Hindlimb muscle (tissue), 1 donor: Measurements from ENCODE around the gene PHF2. TPM values are rescaled to one million over a fixed set of nuclear protein-coding genes. Genes with fewer than 3 reads are reported as not detected.

ENCODE experiments used
- DNase-seq: peaks from one replicate; pipeline ENCODE4 v3.0.0-alpha.2; 2013
- polyA plus RNA-seq: library from polyadenylated mRNA; unstranded; fragments of 120-200 nt; gene quantifications from one replicate; pipeline ENCODE4 v1.2.1, GENCODE V29; 2013; ENCODE audit not compliant: insufficient read length

Gene PHF2
- polyA plus RNA-seq, 1 donor: 40.8 TPM

- DNase-seq: no peak
Observed at GRCh38 chr9:93603011-93603410, 26.6 kb downstream of the PHF2 start.

DNA sequence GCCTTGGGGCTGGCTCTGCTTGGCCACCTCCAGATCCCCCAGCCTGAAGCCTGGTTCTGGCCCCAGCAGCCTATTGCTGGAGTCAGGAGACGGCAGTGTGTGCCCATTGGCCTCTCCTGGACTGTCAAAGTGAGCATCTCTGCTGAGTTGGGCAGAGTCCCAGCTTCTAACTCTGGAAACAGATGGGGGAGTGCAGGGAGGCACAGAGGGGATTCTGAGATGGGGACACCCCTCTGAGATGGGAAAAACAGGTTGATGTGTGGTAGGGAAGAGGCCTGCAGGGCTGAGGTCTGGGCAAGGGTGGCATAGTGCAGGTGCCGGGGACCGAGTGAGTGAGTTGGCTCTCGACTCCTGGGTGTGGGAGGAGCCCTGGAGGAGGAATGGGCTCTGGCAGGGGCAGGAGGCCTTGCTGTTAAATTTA is 27.5 kb downstream of the PHF2 start:
- no peak for DNase-seq

- DNase-seq: no peak
Observed at GRCh38 chr9:93606187-93606586, 29.8 kb downstream of the PHF2 start.

DNA sequence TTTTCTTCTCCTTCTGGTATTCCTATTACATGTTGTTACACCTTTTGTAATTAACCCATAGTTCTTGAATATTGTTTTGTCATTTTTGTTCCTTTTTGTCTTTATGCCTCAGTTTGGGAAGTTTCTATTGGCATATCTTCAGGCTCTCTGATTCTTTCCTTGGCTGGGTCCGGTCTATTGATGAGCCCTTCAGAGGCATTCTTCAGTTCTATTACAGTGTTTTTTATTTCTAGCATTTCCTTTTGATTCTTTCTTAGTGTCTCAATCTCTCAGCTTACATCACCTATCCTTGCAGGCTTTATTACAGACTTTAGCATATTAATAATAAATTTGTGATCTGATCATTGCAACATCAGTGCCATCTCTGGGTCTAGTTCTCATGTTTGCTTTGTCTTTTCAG is 33.8 kb downstream of the PHF2 start:
- no peak for DNase-seq

DNA sequence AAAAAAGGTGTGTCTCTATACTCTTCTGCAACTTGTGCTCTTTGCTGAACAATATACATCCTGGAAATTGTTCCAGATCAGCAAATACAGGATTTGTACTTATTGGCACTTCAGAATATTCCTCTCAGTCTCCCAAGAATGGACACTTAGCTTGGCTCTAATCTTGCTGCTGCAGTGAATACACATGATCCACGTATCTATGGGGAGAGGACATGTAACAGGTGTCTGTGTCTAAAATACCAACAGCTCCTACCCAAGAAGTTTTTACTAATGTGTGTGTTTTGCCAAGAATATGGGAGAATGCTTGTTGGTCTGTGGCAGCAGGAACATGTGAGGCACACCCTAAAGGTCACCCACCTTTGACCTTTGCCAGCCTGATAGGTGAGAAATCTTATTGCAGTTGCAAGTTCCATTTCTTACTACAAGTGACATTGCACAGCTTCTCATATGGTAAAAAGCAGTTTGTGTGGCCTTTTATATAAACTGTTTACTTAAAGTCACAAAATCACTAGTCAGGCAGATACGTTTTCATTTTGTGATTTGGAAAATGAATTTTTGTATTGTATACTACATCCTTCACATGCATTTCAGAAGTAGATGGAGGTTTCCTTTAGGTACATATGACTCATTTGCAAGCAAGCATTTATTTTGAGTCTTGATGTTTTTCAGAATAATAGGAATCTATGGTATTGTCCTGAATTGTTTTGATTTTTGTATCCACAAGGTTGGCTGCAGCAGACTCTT is 35.8 kb downstream of the PHF2 start:
- DNase-seq: no peak

DNA sequence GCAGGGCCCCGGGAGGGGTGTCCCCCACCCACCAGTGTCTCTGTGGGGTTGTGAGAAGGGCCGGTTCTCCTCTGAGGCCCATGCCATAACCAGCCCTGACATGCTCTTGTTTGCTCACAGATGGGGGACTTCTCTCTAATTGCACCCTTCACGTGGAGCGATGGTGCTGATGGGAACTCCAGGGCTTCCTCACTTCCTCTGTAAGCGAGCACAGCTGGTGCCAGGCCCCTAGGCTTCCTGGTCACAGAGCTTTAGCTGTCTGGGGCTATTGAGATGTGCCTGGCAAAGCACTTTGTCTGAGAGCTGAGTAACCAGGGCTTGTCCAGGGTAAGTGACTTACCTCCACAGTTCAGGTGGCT is 36.4 kb downstream of the PHF2 start:
- no peak for DNase-seq

- DNase-seq: no peak
Observed at GRCh38 chr9:93613174-93613573, 36.8 kb downstream of the PHF2 start.

- no peak for DNase-seq
Observed at GRCh38 chr9:93613791-93614190, 37.4 kb downstream of the PHF2 start.

- no peak for DNase-seq
Observed at GRCh38 chr9:93614830-93615468, 38.6 kb downstream of the PHF2 start.

- DNase-seq: no peak
Observed at GRCh38 chr9:93616044-93616443, 39.7 kb downstream of the PHF2 start.

DNA sequence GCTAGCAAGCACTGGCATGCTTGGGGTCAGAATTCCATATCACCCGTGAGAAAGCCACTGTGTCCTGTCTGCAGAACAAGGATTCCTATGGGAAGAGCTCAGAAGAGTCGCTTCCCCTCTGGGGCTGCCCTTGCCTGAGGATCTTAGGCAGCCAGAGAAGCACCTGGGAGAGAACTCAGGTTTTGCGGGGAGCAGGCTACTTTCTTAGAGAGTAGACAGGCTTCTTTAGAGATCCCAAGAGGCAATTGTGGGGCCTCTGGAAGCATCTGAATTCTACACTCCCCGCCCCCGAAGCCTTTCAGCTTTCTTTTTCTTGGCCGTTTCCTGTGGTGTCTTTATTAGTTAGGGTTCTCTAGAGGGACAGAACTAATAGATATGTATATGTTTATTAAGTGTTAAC is 40.9 kb downstream of the PHF2 start:
- DNase-seq: no peak

DNA sequence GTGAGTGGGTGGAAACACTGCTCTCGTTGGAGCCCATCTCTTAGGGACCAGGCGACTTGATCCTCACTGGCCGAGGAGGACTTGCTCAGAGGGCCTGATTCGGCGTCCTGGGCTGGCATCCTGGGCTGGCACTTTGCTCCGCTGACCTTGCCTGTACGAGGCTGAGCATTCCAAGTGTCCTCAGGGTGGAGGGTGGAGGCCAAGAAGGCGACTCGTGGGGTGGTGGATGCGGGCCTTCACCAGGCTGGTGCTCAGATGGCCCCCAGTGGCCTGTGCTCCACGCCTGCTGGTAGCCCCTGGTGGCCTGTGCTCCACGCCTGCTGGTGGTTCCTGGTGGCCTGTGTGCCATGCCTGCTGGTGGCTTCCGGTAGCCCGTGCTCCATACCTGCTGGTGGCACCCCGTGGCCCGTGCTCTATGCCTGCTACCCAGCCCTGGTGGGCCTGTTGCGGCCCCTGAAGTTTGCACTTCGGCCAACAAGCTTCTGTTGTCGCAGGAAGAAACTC is 42.9 kb downstream of the PHF2 start:
- DNase-seq: no peak

GRCh38 chr9:93620041-93620506 is 43.7 kb downstream of the PHF2 start:
- no peak for DNase-seq

DNA sequence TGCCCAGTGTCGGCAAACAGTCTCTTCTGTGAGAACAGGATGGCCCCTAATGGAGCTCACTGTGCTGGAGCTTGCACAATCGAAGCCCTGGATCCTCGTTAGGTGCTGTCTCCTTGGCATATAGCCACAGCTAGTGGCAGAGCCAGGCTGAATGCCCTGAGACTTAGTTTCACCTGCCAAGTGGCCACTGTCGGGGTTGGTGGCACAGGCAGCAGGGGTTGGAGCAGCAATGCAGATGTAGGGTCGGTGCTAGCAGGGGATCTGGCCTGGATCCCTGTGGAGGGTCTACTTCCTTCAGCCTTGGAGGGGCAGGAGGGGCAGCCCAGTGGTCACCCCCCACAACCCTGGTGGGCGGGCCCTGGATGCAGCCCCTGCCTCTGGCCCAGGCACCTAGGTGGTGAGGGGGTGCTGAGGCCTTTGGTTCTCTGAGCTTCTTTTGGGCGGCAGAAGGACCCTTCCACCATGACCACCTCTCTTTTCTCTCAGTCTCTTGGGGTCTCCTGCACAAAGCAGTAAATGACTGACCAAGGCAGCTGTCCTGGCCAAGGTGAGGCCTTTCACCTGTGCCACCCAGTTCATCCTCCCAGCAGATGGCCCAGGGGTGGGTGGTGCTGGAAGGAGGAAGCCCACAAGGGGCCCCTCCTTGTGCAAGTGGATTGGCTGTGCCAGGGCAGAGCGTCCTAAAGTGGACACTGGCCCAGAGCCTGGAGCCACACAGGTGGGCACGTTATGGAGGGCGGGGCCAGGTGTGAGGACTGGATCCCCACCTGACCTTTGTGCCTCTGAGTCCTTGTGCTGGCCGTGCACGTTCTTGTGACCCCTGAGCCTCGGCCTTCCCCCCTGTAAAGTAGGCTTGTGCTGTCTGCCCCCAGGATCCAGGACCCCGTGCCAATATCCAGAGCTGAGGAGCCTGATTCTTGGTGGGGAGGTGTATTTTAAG is 44.8 kb downstream of the PHF2 start:
- DNase-seq: no peak

DNA sequence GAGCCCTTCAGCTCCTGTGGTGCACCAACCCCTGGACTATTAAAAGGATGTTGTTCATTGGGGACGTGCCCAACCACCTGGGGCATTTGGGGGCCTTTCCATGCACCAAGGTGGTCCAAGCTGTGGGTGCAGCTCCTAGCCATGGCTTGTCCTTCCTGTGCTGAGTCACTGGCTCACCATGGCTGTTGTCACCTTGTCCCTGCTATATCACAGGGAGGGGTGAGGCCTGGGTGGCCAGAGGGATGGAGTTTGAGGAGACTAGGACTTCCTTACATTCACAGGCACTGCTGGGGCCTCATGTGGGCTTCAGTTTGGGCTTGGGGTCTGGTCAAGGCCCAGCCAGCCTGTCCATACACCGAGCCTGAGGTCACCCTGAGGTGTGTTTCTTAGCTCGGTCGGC is 45.5 kb downstream of the PHF2 start:
- DNase-seq: no peak

DNA sequence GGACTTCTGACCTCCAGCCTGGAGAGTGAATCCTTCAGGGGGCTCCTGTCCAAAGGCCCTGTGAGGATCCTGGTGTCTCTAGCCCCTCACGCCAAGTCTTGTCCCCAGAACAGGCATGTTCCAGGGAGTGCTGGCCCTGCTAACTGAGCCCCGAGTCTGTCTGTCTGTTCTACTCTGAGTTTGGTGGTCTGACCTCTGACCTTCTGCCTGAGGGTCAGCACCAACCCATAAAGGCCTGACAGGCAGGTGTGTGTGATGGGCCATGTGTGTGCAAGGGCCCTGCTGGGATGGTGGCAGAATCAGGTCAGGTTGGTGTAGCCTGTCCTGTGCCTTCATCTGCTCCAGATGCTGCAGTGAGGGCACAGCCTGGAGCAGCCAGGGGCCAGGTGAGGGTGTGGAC is 46.3 kb downstream of the PHF2 start:
- no peak for DNase-seq

DNA sequence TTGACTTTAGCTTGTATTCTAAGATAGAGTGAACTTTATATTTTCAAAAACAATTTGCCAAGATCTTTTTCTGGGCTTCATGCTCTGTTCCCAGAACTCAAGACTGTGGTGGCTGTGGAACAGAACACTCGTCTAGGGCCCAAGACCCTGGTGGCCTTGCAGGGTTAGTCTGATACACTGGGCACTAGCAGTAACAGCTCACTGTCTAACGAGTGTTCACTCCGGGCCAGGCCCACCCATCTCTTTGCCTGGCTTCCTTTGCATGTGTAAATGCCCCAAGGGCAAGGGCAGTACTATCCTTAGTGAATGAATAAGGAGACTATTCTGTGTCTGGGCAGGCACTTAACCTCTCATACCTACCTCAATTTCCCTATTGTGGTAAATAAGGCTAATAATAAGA is 47.4 kb downstream of the PHF2 start:
- DNase-seq: no peak

GRCh38 chr9:93624431-93624834 is 48.0 kb downstream of the PHF2 start:
- DNase-seq: no peak

GRCh38 chr9:93624977-93625376 is 48.6 kb downstream of the PHF2 start:
- DNase-seq: no peak

DNA sequence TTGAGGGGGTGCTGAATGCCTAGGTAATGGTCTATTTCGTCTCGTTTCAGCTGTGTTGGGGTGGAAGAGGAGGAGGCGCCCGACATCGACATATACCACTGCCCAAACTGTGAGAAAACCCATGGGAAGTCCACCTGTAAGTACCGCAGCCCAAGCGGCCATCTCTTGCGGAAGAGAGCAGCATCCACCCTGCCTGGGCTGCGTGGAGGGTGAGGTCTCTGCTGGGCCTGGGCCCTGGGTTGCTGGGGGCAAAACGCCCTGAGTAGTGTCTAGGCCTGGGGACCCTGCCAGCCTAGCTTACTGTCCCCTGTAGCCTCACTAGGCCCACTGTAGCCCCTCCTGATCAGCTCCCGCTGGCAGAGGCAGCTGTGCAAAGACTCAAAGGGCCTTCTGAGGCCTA is 53.5 kb downstream of the PHF2 start:
- no peak for DNase-seq

DNA sequence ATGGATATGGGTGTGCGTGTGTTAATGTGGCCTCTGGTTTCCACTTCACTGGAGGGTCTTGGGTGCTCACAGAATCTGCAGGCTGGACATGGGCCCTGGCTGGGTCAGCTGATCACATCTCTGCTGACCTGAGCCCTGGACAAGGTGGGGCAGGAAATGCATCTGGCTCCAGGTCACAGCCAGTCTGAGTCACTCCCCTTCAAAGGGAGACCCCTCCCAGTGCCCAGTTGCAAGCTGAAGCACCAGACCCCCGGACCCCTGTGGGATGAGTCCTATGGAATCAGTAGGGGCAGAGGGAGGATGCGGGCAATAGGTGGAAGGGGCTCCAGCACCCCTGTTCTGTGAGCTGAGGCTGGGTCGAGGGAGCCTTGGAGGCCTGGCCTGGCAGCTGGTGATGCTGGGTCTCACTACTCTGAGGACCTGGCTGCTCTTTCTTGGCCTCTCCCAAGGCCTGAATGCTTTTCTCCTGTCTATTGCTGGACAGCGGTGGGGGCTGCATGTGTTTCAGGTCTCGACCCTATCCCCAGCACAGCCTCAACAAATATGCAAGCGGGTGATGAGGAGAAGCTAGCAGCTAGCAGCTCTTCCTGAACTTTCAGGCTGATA is 54.5 kb downstream of the PHF2 start:
- DNase-seq: no peak

DNA sequence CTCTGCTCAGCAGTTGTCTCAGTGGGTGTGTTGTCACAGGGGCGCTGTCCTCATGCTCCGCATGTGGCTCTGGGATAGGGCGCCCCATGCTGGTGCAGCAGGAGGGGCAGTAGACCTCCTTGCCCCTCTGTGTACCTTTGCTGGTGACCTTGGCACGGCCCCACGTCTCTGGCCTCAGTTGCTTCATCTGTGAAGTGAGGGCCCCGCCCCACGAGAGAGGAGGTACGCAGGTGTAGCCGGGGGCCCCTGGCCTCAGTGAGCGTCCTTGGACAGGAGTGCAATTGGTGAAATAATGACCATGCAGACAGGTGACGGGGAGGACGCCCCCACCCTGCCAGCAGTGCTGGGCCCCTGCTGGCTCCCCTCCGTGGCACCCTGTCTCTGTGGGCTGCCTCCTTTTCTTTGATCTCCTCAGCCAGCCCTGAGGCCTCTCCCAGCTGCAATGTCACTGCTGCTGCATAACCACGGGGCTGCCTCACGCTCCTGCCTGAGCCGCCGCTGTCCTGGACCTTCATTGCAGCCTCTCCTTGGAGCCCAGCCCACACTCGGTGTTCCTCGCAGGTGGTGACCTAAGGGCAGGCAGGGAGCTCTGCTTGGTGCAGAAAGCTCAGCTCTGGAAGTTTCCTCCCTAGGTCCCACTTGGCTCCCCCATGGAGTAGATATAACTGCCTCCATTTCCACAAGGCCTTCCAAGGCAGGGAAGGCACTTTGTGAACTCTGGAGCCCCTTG is 57.3 kb downstream of the PHF2 start:
- DNase-seq: no peak
